IMR-90 (cell line): ENCODE measurements around the gene PRKCA. TPM values are rescaled to one million over a fixed set of nuclear protein-coding genes. Genes with fewer than 3 reads are reported as not detected.

Experiments used
- ATAC-seq: fragments of 200-7000 bp; cut with Tn5 transposase; 2 replicates; pipeline ENCODE4 v1.9.1; 2020; ENCODE audit warnings: low read depth, mild to moderate bottlenecking, moderate library complexity
- BruUV-seq: library from RNA; stranded (reverse); fragments of 400-500 nt; replicated peaks from 2 replicates; lab custom pipeline; 2021; lab: Mats Ljungman, UMichigan
- CTCF ChIA-PET: fragments of 300-600 bp; formaldehyde crosslinking; extraction: SDS; loops from one replicate; lab custom pipeline; 2021; ENCODE audit warnings: antibody characterized with exemption; lab: Yijun Ruan, JAX
- POLR2A ChIA-PET: fragments of 300-600 bp; sonication (Branson Sonifier 250); formaldehyde crosslinking; loops from one replicate; lab custom pipeline; 2022; ENCODE audit warnings: antibody characterized with exemption; ENCODE audit not compliant: unreplicated experiment; lab: Charles Lee
- DNase-seq: peaks from one replicate; pipeline ENCODE4 v3.0.0; 2013
- H2AFZ ChIP-seq: replicated peaks from 2 replicates; pipeline ENCODE3; 2013; ENCODE audit warnings: low read length, mild to moderate bottlenecking; ENCODE audit not compliant: poor library complexity
- H2AK5ac ChIP-seq: 2 replicates; pipeline ENCODE4 v1.6.1; 2013; ENCODE audit warnings: low read depth, low read length, inconsistent platforms
- H2AK9ac ChIP-seq: replicated peaks from 2 replicates; pipeline ENCODE3; 2013; ENCODE audit warnings: mild to moderate bottlenecking, low read depth, low read length, moderate library complexity; ENCODE audit not compliant: poor library complexity
- H2BK120ac ChIP-seq: 2 replicates; pipeline ENCODE4 v1.6.1; 2013; ENCODE audit warnings: low read depth, low read length, inconsistent platforms
- H2BK15ac ChIP-seq: 3 replicates; pipeline ENCODE4 v1.6.1; 2013; ENCODE audit warnings: low read depth, low read length, inconsistent platforms
- H2BK20ac ChIP-seq: 2 replicates; pipeline ENCODE4 v1.6.1; 2013; ENCODE audit warnings: low read depth, mild to moderate bottlenecking, inconsistent platforms, low read length, moderate library complexity
- H2BK5ac ChIP-seq: 2 replicates; pipeline ENCODE4 v1.6.1; 2013; ENCODE audit warnings: mild to moderate bottlenecking, low read depth, low read length, inconsistent platforms; ENCODE audit not compliant: poor library complexity, severe bottlenecking
- H3K14ac ChIP-seq: replicated peaks from 2 replicates; pipeline ENCODE4 v1.6.1; 2013; ENCODE audit warnings: low read depth, low read length, inconsistent platforms
- H3K18ac ChIP-seq: 2 replicates; pipeline ENCODE4 v1.6.1; 2013; ENCODE audit warnings: low read depth, low read length, control low read depth
- H3K23ac ChIP-seq: 2 replicates; pipeline ENCODE4 v1.6.1; 2013; ENCODE audit warnings: low read depth, low read length, inconsistent platforms
- H3K27ac ChIP-seq: 2 replicates; pipeline ENCODE4 v1.5.1; 2013; ENCODE audit warnings: mild to moderate bottlenecking, control low read depth, low read length; ENCODE audit not compliant: insufficient read depth
- H3K27me3 ChIP-seq: 2 replicates; pipeline ENCODE4 v1.6.1; 2013; ENCODE audit warnings: low read length; ENCODE audit not compliant: control insufficient read depth, insufficient read depth
- H3K36me3 ChIP-seq: 2 replicates; pipeline ENCODE4 v1.6.1; 2013; ENCODE audit warnings: low read length, mixed read lengths; ENCODE audit not compliant: control insufficient read depth, insufficient read depth
- H3K4ac ChIP-seq: 2 replicates; pipeline ENCODE4 v1.6.1; 2013; ENCODE audit warnings: low read depth, low read length, inconsistent platforms
- H3K4me1 ChIP-seq: 2 replicates; pipeline ENCODE4 v1.6.1; 2013; ENCODE audit warnings: low read length, mixed read lengths; ENCODE audit not compliant: control insufficient read depth, insufficient read depth
- H3K4me2 ChIP-seq: 2 replicates; pipeline ENCODE4 v1.6.1; 2013; ENCODE audit warnings: low read depth, mild to moderate bottlenecking, control low read depth, low read length, moderate library complexity
- H3K4me3 ChIP-seq: 2 replicates; pipeline ENCODE4 v1.5.1; 2013; ENCODE audit warnings: low read depth, mild to moderate bottlenecking, control low read depth, low read length, moderate library complexity; ENCODE audit not compliant: insufficient read depth
- H3K56ac ChIP-seq: 2 replicates; pipeline ENCODE4 v1.6.1; 2013; ENCODE audit warnings: low read length, inconsistent platforms; ENCODE audit not compliant: insufficient read depth; ENCODE audit errors: extremely low read depth
- H3K79me1 ChIP-seq, 2 experiments: 2 replicates each; pipeline ENCODE4 v1.6.1; 2013; ENCODE audit warnings: low read length in 2 of 2, inconsistent platforms in 1 of 2, low read depth in 1 of 2
- H3K9ac ChIP-seq: 2 replicates; pipeline ENCODE4 v1.6.1; 2013; ENCODE audit warnings: low read depth, low read length, control low read depth
- H3K9me1 ChIP-seq: 2 replicates; pipeline ENCODE4 v1.6.1; 2013; ENCODE audit warnings: low read length, inconsistent platforms; ENCODE audit not compliant: insufficient read depth
- H3K9me3 ChIP-seq: 2 replicates; pipeline ENCODE4 v1.6.1; 2013; ENCODE audit warnings: low read length; ENCODE audit not compliant: control insufficient read depth, insufficient read depth
- H4K20me1 ChIP-seq: 2 replicates; pipeline ENCODE4 v1.6.1; 2013; ENCODE audit warnings: low read length, inconsistent platforms; ENCODE audit not compliant: insufficient read depth
- H4K5ac ChIP-seq: 2 replicates; pipeline ENCODE4 v1.6.1; 2013; ENCODE audit warnings: mild to moderate bottlenecking, low read depth, low read length, control low read depth
- H4K8ac ChIP-seq, 2 experiments: 2 replicates each; pipeline ENCODE4 v1.6.1; 2013; ENCODE audit warnings: low read depth in 2 of 2, low read length in 2 of 2, control low read depth in 1 of 2, inconsistent platforms in 1 of 2
- H4K91ac ChIP-seq: 2 replicates; pipeline ENCODE4 v1.6.1; 2013; ENCODE audit warnings: low read depth, low read length, inconsistent platforms; ENCODE audit not compliant: insufficient read depth
- BHLHE40 ChIP-seq: fragments of 150-350 bp; IDR thresholded peaks from 2 replicates; pipeline ENCODE4 v1.6.1; 2016; ENCODE audit warnings: mild to moderate bottlenecking, low read depth, low read length
- CEBPB ChIP-seq: IDR thresholded peaks from 2 replicates; pipeline ENCODE4 v1.6.1; 2012; ENCODE audit warnings: low read depth, low read length, improper control_type of control experiment
- CHD1 ChIP-seq: IDR thresholded peaks from 2 replicates; pipeline ENCODE4 v1.6.1; 2012; ENCODE audit warnings: low read depth, low read length, improper control_type of control experiment
- FOS ChIP-seq: fragments of 150-350 bp; IDR thresholded peaks from 2 replicates; pipeline ENCODE4 v1.6.1; 2016; ENCODE audit warnings: low read depth, low read length
- MAFK ChIP-seq: IDR thresholded peaks from 2 replicates; pipeline ENCODE4 v1.6.1; 2012; ENCODE audit warnings: low read depth, low read length, improper control_type of control experiment
- MAZ ChIP-seq: IDR thresholded peaks from 2 replicates; pipeline ENCODE4 v1.6.1; 2012; ENCODE audit warnings: low read depth, mild to moderate bottlenecking, low read length, improper control_type of control experiment, moderate library complexity, borderline replicate concordance
- MXI1 ChIP-seq: IDR thresholded peaks from 2 replicates; pipeline ENCODE4 v1.6.1; 2012; ENCODE audit warnings: low read depth, mild to moderate bottlenecking, low read length, moderate library complexity, borderline replicate concordance
- NFE2L2 ChIP-seq: fragments of 150-350 bp; IDR thresholded peaks from 2 replicates; pipeline ENCODE4 v1.6.1; 2016; ENCODE audit warnings: low read depth, mild to moderate bottlenecking, low read length
- POLR2A ChIP-seq: IDR thresholded peaks from 2 replicates; pipeline ENCODE4 v1.6.1; 2012; ENCODE audit warnings: mild to moderate bottlenecking, low read depth, low read length
- RAD21 ChIP-seq: IDR thresholded peaks from 2 replicates; pipeline ENCODE4 v1.6.1; 2012; ENCODE audit warnings: low read length, improper control_type of control experiment
- RFX5 ChIP-seq: IDR thresholded peaks from 2 replicates; pipeline ENCODE4 v1.8.0; 2012; ENCODE audit warnings: low read depth, mild to moderate bottlenecking, low read length, moderate library complexity
- WGBS, 2 experiments: methylation state at CpG; one replicate each; pipeline versions ENCODE4 v1.1.5 to v1.1.7; 2013; ENCODE audit warnings: missing lambda C conversion rate in 2 of 2; ENCODE audit not compliant: insufficient read length in 1 of 2; ENCODE audit errors: extremely low coverage in 2 of 2; 5-methylcytosine and 5-hydroxymethylcytosine counted together
- dilution Hi-C: fragments of 300-500 bp; cut with HindIII; formaldehyde crosslinking; loops from one replicate; pipeline ENCODE4 v1.14.3; 2018; ENCODE audit warnings: low sequenced_read_pairs; ENCODE audit not compliant: unreplicated experiment
- in situ Hi-C: fragments of 300-500 bp; cut with MboI; formaldehyde crosslinking; loops from 3 replicates; pipeline ENCODE4 v1.14.3; 2019; ENCODE audit warnings: low sequenced_read_pairs, inconsistent platforms, mixed read lengths
- intact Hi-C: fragments of 100-400 bp; cut with micrococcal nuclease; formaldehyde crosslinking; loops from 2 replicates; pipeline ENCODE4 v1.10.0; 2022
- polyA plus RNA-seq, 3 experiments: library from polyadenylated mRNA; depleted of rRNA; stranded (reverse); fragments of >200 nt; gene quantifications; 2 replicates each; pipeline ENCODE4 v1.2.3, GENCODE V29; 2012; ENCODE audit warnings: low replicate concordance in 1 of 3
- total RNA-seq: library from RNA; depleted of rRNA; stranded (reverse); fragments of >200 nt; gene quantifications from 2 replicates; pipeline ENCODE4 v1.2.3, GENCODE V29; 2012
- TF ChIP-seq, protein P1 (sequence below): conservative IDR thresholded peaks from 2 replicates; pipeline ENCODE4 v1.5.1; 2012; ENCODE audit warnings: mild to moderate bottlenecking, low read depth, low read length, improper control_type of control experiment
- TF ChIP-seq, protein P2 (sequence below): fragments of 150-350 bp; IDR thresholded peaks from 2 replicates; pipeline ENCODE4 v1.6.1; 2017; ENCODE audit warnings: mild to moderate bottlenecking, antibody characterized with exemption, low read length, low read depth
- TF ChIP-seq, protein P3 (sequence below): fragments of 150-350 bp; IDR thresholded peaks from 2 replicates; pipeline ENCODE4 v1.6.1; 2016; ENCODE audit warnings: low read depth, mild to moderate bottlenecking, low read length, moderate library complexity, borderline replicate concordance

PRKCA gene
- total and polyA plus RNA-seq, 2 of the 4 experiments (the other 2 are of a cell fraction), result 31.0 to 46.0 TPM

DNA sequence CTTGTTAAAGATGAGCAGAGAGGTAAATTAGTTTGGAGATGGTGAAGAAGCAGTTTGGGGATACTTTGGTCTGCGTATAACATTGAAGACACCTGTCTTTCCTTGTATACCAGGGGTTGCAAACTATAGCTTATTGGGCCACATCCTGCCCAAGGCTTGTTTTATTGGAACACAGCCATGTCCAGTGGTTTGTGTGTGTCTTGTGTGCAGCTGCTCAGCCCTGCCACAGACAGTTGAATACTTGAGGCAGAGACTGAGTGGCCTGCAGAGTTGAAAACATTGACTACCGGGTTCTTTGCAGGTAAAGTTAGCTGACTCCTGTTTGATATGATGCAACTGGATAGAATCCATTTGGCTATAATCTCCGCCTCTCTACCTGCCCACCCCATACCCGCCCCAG, 224.4 kb downstream of the PRKCA start:
- CTCF ChIA-PET, result no interaction called here
- H4K5ac ChIP-seq, result no peak overlapping the region
- H3K9ac ChIP-seq, result no peak overlapping the region
- no peak overlapping the region for H2AFZ ChIP-seq
- no peak overlapping the region for H2AK9ac ChIP-seq
- POLR2A ChIA-PET, result no interaction called here
- DNase-seq, result no peak
- H3K9me3 ChIP-seq, result no peaks in the 10 kb centered on the region
- peaks cover 45 to 83% of the 10 kb centered on the region in 2 experiments for H3K79me1 ChIP-seq
- H4K91ac ChIP-seq, result no peak overlapping the region
- no peak overlapping the region for H3K18ac ChIP-seq
- in situ Hi-C loops, result no loop called here
- TF ChIP-seq MXI1 (no peak), RAD21 (no peak), CEBPB (no peak), MAZ (no peak), MAFK (no peak), NFE2L2 (no peak), FOS (no peak), POLR2A (no peak), CHD1 (no peak), RFX5 (no peak), BHLHE40 (no peak)
- TF ChIP-seq, protein P1, sequence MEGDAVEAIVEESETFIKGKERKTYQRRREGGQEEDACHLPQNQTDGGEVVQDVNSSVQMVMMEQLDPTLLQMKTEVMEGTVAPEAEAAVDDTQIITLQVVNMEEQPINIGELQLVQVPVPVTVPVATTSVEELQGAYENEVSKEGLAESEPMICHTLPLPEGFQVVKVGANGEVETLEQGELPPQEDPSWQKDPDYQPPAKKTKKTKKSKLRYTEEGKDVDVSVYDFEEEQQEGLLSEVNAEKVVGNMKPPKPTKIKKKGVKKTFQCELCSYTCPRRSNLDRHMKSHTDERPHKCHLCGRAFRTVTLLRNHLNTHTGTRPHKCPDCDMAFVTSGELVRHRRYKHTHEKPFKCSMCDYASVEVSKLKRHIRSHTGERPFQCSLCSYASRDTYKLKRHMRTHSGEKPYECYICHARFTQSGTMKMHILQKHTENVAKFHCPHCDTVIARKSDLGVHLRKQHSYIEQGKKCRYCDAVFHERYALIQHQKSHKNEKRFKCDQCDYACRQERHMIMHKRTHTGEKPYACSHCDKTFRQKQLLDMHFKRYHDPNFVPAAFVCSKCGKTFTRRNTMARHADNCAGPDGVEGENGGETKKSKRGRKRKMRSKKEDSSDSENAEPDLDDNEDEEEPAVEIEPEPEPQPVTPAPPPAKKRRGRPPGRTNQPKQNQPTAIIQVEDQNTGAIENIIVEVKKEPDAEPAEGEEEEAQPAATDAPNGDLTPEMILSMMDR, result no peak
- TF ChIP-seq, protein P2, sequence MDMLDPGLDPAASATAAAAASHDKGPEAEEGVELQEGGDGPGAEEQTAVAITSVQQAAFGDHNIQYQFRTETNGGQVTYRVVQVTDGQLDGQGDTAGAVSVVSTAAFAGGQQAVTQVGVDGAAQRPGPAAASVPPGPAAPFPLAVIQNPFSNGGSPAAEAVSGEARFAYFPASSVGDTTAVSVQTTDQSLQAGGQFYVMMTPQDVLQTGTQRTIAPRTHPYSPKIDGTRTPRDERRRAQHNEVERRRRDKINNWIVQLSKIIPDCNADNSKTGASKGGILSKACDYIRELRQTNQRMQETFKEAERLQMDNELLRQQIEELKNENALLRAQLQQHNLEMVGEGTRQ, result no peak
- TF ChIP-seq, protein P3, sequence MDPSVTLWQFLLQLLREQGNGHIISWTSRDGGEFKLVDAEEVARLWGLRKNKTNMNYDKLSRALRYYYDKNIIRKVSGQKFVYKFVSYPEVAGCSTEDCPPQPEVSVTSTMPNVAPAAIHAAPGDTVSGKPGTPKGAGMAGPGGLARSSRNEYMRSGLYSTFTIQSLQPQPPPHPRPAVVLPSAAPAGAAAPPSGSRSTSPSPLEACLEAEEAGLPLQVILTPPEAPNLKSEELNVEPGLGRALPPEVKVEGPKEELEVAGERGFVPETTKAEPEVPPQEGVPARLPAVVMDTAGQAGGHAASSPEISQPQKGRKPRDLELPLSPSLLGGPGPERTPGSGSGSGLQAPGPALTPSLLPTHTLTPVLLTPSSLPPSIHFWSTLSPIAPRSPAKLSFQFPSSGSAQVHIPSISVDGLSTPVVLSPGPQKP, result no peak
- no peak overlapping the region for H3K56ac ChIP-seq
- no peak overlapping the region for H3K23ac ChIP-seq
- H4K8ac ChIP-seq, result no peak overlapping the region
- no peak overlapping the region for H3K4ac ChIP-seq
- H3K27me3 ChIP-seq, result no peaks in the 10 kb centered on the region
- BruUV-seq, result no TSS peak
- no peak overlapping the region for H3K4me3 ChIP-seq
- 100% methylated on average over 1 of the region's 4 CpGs; no CpG with 5 or more reads in 1 of the 2 experiments for WGBS, 2 experiments
- dilution Hi-C loops, result no loop called here
- H2BK15ac ChIP-seq, result no peak overlapping the region
- peaks cover 28% of the 10 kb centered on the region for H4K20me1 ChIP-seq
- no peak overlapping the region for H2BK5ac ChIP-seq
- intact Hi-C loops, result no loop called here
- ATAC-seq, result no peak
- H3K36me3 ChIP-seq, result 0 out of 2 replicates have a peak, but pooled peaks cover 1% of the 10 kb centered on the region
- no peak overlapping the region for H2BK120ac ChIP-seq
- peaks cover 33% of the 10 kb centered on the region for H3K9me1 ChIP-seq
- peaks cover 30% of the 10 kb centered on the region for H3K4me1 ChIP-seq
- H2AK5ac ChIP-seq, result no peak overlapping the region
- H3K27ac ChIP-seq, result no peak overlapping the region
- H2BK20ac ChIP-seq, result no peak overlapping the region
- H3K14ac ChIP-seq, result no peak overlapping the region
- no peak overlapping the region for H3K4me2 ChIP-seq
